B cell (primary cell): ENCODE results near the gene CTTN. TPM values are rescaled to one million over a fixed set of nuclear protein-coding genes. Genes with fewer than 3 reads are reported as not detected.

ENCODE experiments used
- ATAC-seq: fragments of 200-7000 bp; cut with Tn5 transposase; one replicate; pipeline ENCODE4 v1.10.0; 2021; ENCODE audit warnings: low read depth, mild to moderate bottlenecking, moderate number of reproducible peaks, moderate library complexity
- CTCF ChIA-PET: fragments of 350-600 bp; sonication (Branson Sonifier 250); formaldehyde crosslinking; loops from one replicate; lab custom pipeline; 2021; ENCODE audit warnings: antibody characterized with exemption, inconsistent platforms; lab: Charles Lee
- POLR2A ChIA-PET: fragments of 350-600 bp; sonication (Branson Sonifier 250); formaldehyde crosslinking; loops from one replicate; lab custom pipeline; 2021; ENCODE audit warnings: antibody characterized with exemption; lab: Charles Lee
- DNase-seq: peaks from one replicate; pipeline ENCODE4 v3.0.0; 2013
- H2AFZ ChIP-seq: 2 replicates; pipeline ENCODE4 v1.6.1; 2012; ENCODE audit warnings: mild to moderate bottlenecking, low read depth, low read length; ENCODE audit not compliant: insufficient read depth, poor library complexity, severe bottlenecking
- H3K27ac ChIP-seq, 2 donors: 1 replicate in 1 of 2; 2 replicates in 1 of 2; pipeline ENCODE4 v1.5.1; 2012 to 2013; ENCODE audit warnings: low read length in 2 of 2, mild to moderate bottlenecking in 2 of 2, moderate library complexity in 1 of 2
- H3K27me3 ChIP-seq, 4 experiments: fragments of 200-600 bp in 1 of 4; sonication (generic) in 1 of 4; replicated peaks in 1 of 4; 1 replicate in 2 of 4; 2 replicates in 2 of 4; pipeline versions ENCODE4 v1.6.1 to v1.7.0; 2013 to 2016; ENCODE audit warnings: low read length in 3 of 4, mild to moderate bottlenecking in 2 of 4, mixed read lengths in 1 of 4, moderate library complexity in 1 of 4; ENCODE audit not compliant: insufficient read depth in 4 of 4, control insufficient read depth in 3 of 4; ENCODE audit errors: control extremely low read depth in 1 of 4
- H3K36me3 ChIP-seq, 2 experiments: replicated peaks in 1 of 2; 1 replicate in 1 of 2; 2 replicates in 1 of 2; pipeline versions ENCODE4 v1.6.1 to v1.7.1; 2013; ENCODE audit warnings: low read length in 1 of 2; ENCODE audit not compliant: insufficient read depth in 2 of 2, control insufficient read depth in 1 of 2; ENCODE audit errors: control extremely low read depth in 1 of 2, extremely low read depth in 1 of 2
- H3K4me1 ChIP-seq, 2 donors: fragments of 200-600 bp in 1 of 2; sonication (generic) in 1 of 2; 1 replicate in 1 of 2; 2 replicates in 1 of 2; pipeline versions ENCODE4 v1.5.1 to v1.6.1; 2013 to 2017; ENCODE audit warnings: low read length in 2 of 2; ENCODE audit not compliant: control insufficient read depth in 2 of 2, insufficient read depth in 2 of 2
- H3K4me2 ChIP-seq: replicated peaks from 2 replicates; pipeline ENCODE3; 2012; ENCODE audit warnings: mild to moderate bottlenecking, low read depth, low read length; ENCODE audit not compliant: poor library complexity, severe bottlenecking
- H3K4me3 ChIP-seq, 5 experiments: fragments of 200-600 bp in 1 of 5; sonication (generic) in 1 of 5; 1 replicate in 3 of 5; 2 replicates in 2 of 5; pipeline versions ENCODE4 v1.5.1 to v1.7.0; 2011 to 2016; ENCODE audit warnings: low read length in 4 of 5, mild to moderate bottlenecking in 4 of 5, low read depth in 2 of 5, control low read depth in 1 of 5, moderate library complexity in 1 of 5; ENCODE audit not compliant: insufficient read depth in 1 of 5; ENCODE audit errors: control extremely low read depth in 1 of 5, extremely low read depth in 1 of 5
- H3K79me2 ChIP-seq: fragments of 200-600 bp; sonication (generic); one replicate; pipeline ENCODE4 v1.6.0; 2016; ENCODE audit warnings: low read length; ENCODE audit not compliant: control insufficient read depth, insufficient read depth
- H3K9ac ChIP-seq: fragments of 200-600 bp; sonication (generic); 2 replicates; pipeline ENCODE4 v1.6.1; 2017; ENCODE audit warnings: mild to moderate bottlenecking, low read length, moderate library complexity
- H3K9me3 ChIP-seq, 3 donors: one replicate each; pipeline versions ENCODE4 v1.6.1 to v1.7.1; 2013; ENCODE audit warnings: low read length in 2 of 3; ENCODE audit not compliant: control insufficient read depth in 2 of 3, insufficient read depth in 1 of 3; ENCODE audit errors: control extremely low read depth in 1 of 3
- H4K20me1 ChIP-seq: 2 replicates; pipeline ENCODE4 v1.6.0; 2012; ENCODE audit warnings: mild to moderate bottlenecking, low read length; ENCODE audit not compliant: insufficient read depth, control insufficient read depth, poor library complexity, severe bottlenecking
- H3K27ac Mint-ChIP-seq: one replicate; pipeline ENCODE4 v1.8.0; 2021; ENCODE audit warnings: mixed read lengths
- H3K27me3 Mint-ChIP-seq: one replicate; pipeline ENCODE4 v1.8.0; 2021; ENCODE audit warnings: mixed read lengths
- H3K4me1 Mint-ChIP-seq: one replicate; pipeline ENCODE4 v1.8.0; 2021; ENCODE audit warnings: mixed read lengths
- H3K4me3 Mint-ChIP-seq: one replicate; pipeline ENCODE4 v1.8.0; 2021; ENCODE audit warnings: mixed read lengths
- H3K9me3 Mint-ChIP-seq: one replicate; pipeline ENCODE4 v1.8.0; 2022; ENCODE audit warnings: mixed read lengths; ENCODE audit not compliant: insufficient read depth
- EZH2 ChIP-seq: IDR thresholded peaks from 2 replicates; pipeline ENCODE4 v1.6.1; 2012; ENCODE audit warnings: borderline replicate concordance, low read depth, mild to moderate bottlenecking, moderate library complexity, low read length; ENCODE audit not compliant: insufficient read depth, poor library complexity, severe bottlenecking
- WGBS: methylation state at CpG from one replicate; pipeline ENCODE4 v1.1.5; 2013; ENCODE audit warnings: missing lambda C conversion rate; ENCODE audit not compliant: insufficient coverage; 5-methylcytosine and 5-hydroxymethylcytosine counted together
- intact Hi-C: fragments of 100-400 bp; cut with micrococcal nuclease; formaldehyde crosslinking; loops from one replicate; pipeline ENCODE4 v1.10.0; 2022
- polyA plus RNA-seq: library from polyadenylated mRNA; depleted of rRNA; stranded (reverse); fragments of >200 nt; gene quantifications from 2 replicates; pipeline ENCODE4 v1.2.3, GENCODE V29; 2012
- total RNA-seq, 2 donors: library from RNA; stranded (reverse); fragments of 120-200 nt in 1 of 2; gene quantifications; 1 replicate in 1 of 2; 2 replicates in 1 of 2; pipeline versions ENCODE4 v1.2.3 to v1.2.4, GENCODE V29; 2013 to 2022
- TF ChIP-seq, protein P1 (sequence below): fragments of 200-600 bp; IDR thresholded peaks from one replicate; pipeline ENCODE4 v1.8.0; 2022; ENCODE audit warnings: antibody characterized with exemption, mild to moderate bottlenecking

CTTN gene
- total and polyA plus RNA-seq, 2 donors (not counting 1 experiment from before 2014, with no cell fraction given), result 0.34 TPM; not detected in 1

GRCh38 chr11:70435361-70435760 lies 37.0 kb downstream of the CTTN start:
- Mint-ChIP-seq H3K4me3 (no peak overlapping the region), H3K27ac (no peak overlapping the region), H3K4me1 (peaks cover 38% of the 10 kb centered on the region), H3K9me3 (no peaks in the 10 kb centered on the region), H3K27me3 (peaks cover 52% of the 10 kb centered on the region)
- intact Hi-C loops, result no loop called here
- Histone ChIP-seq H2AFZ (no peak overlapping the region), H3K36me3 (no peaks in the 10 kb centered on the region), H3K4me3 (no peak overlapping the region), H4K20me1 (no peaks in the 10 kb centered on the region), H3K79me2 (no peaks in the 10 kb centered on the region), H3K4me1 (peaks cover 19 to 21% of the 10 kb centered on the region in 2 donors), H3K9ac (no peak overlapping the region), H3K9me3 (peaks cover 0 to 19% (median 0%) of the 10 kb centered on the region in 3 donors), H3K4me2 (no peak overlapping the region), H3K27ac (no peak overlapping the region), H3K27me3 (peaks cover 0 to 30% (median 3%) of the 10 kb centered on the region in 4 experiments)
- ChIA-PET POLR2A (no interaction called here), CTCF (no interaction called here)
- 91% methylated on average over 13 of the region's 13 CpGs for WGBS
- TF ChIP-seq, protein P1, sequence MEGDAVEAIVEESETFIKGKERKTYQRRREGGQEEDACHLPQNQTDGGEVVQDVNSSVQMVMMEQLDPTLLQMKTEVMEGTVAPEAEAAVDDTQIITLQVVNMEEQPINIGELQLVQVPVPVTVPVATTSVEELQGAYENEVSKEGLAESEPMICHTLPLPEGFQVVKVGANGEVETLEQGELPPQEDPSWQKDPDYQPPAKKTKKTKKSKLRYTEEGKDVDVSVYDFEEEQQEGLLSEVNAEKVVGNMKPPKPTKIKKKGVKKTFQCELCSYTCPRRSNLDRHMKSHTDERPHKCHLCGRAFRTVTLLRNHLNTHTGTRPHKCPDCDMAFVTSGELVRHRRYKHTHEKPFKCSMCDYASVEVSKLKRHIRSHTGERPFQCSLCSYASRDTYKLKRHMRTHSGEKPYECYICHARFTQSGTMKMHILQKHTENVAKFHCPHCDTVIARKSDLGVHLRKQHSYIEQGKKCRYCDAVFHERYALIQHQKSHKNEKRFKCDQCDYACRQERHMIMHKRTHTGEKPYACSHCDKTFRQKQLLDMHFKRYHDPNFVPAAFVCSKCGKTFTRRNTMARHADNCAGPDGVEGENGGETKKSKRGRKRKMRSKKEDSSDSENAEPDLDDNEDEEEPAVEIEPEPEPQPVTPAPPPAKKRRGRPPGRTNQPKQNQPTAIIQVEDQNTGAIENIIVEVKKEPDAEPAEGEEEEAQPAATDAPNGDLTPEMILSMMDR, result no peak
- TF ChIP-seq EZH2, result no peak
- no peak for DNase-seq
- ATAC-seq, result no peak

DNA sequence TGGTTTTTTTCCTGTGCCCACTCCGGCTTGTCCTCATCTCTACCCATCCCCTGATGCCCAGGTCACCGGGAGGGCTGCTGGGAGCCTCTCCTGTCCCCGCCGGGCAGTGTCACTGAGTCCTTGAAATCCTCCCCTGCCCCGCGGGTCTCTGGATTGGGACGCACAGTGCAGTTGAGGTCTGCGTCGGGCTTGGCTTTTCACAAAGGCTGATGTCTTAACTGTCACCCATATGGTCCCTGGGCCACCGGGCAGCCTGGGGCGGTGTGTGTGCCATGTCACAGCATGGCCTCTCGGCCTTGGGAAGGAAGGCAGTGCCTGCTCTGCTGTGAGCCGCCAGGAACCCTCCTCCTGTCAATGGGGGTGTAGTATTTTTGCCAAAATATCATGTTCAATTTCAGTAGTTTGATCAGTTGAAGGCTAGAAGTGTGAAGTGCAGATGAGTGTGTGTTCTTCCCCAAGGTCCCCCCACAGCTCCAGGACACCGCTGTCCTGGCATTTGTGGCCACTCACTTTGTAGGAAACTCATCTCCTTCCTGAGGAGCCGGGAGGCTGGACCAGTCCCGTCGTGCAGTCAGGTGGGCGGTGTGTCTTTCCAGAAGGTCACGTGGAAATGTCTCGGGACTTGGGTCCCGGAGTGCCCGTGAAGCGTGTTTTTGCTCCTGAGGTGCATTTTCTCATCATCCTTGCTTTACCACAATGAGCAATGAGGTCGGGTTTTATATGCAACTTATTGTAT lies 37.6 kb downstream of the CTTN start:
- Histone ChIP-seq H3K4me3 (no peak overlapping the region), H3K27ac (no peak overlapping the region), H3K36me3 (no peaks in the 10 kb centered on the region), H4K20me1 (no peaks in the 10 kb centered on the region), H3K4me1 (peaks cover 19 to 21% of the 10 kb centered on the region in 2 donors), H3K79me2 (no peaks in the 10 kb centered on the region), H3K9me3 (peaks cover 0 to 19% (median 0%) of the 10 kb centered on the region in 3 donors), H3K27me3 (peaks cover 0 to 30% (median 4%) of the 10 kb centered on the region in 4 experiments), H2AFZ (no peak overlapping the region), H3K4me2 (no peak overlapping the region), H3K9ac (no peak overlapping the region)
- Mint-ChIP-seq H3K27ac (no peak overlapping the region), H3K4me1 (peaks cover 38% of the 10 kb centered on the region), H3K27me3 (peaks cover 52% of the 10 kb centered on the region), H3K9me3 (no peaks in the 10 kb centered on the region), H3K4me3 (no peak overlapping the region)
- WGBS, result 97% methylated on average over 23 of the region's 24 CpGs
- intact Hi-C loops, result no loop called here
- TF ChIP-seq, protein P1, result no peak
- no peak for TF ChIP-seq EZH2
- POLR2A ChIA-PET, result no interaction called here
- DNase-seq (no peak), ATAC-seq (no peak)
- CTCF ChIA-PET, result no interaction called here
